HG03159 (cell line): ENCODE data around the gene ZNF573.

Source experiments
- ATAC-seq: cut with Tn5 transposase; IDR thresholded peaks from one replicate; pipeline ENCODE4 v1.9.1; 2021; ENCODE audit warnings: mild to moderate bottlenecking, moderate library complexity; ENCODE audit not compliant: unreplicated experiment

The ZNF573 gene

DNA sequence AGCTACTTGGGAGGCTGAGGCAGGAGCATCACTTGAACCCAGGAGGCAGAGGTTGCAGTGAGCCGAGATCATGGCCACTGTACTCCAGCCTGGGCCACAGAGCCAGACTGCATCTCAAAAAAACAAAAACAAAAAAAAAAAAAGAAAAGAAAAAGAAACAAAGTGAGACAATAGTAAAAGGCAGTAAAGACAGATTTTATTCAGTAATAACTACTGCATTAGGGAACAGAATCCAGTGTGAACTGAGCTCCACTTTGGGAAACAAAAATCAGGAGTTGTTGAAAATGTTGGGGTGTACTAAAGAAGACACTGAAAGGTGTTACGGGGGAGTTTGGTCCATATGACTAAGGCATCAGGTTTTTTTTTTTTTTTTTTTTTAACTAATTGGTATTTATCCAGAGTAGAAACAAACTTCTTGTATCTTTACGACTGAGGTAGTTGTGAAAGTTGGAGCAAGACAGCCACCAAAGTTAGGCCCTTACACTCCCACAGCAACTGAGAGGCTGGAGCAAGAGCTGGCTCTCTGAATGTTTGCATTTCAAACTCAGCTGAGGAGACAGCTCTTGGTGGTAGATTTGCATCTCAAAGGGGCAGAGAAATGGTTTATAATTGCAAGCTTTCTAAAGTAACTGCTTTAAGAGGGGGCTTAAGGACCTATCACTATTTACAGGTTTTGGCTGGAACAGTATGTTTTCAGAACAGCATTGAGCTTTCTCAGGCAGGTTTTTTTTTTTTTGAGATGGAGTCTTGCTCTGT lies 84.1 kb downstream of the ZNF573 start:
- no peak for ATAC-seq

DNA sequence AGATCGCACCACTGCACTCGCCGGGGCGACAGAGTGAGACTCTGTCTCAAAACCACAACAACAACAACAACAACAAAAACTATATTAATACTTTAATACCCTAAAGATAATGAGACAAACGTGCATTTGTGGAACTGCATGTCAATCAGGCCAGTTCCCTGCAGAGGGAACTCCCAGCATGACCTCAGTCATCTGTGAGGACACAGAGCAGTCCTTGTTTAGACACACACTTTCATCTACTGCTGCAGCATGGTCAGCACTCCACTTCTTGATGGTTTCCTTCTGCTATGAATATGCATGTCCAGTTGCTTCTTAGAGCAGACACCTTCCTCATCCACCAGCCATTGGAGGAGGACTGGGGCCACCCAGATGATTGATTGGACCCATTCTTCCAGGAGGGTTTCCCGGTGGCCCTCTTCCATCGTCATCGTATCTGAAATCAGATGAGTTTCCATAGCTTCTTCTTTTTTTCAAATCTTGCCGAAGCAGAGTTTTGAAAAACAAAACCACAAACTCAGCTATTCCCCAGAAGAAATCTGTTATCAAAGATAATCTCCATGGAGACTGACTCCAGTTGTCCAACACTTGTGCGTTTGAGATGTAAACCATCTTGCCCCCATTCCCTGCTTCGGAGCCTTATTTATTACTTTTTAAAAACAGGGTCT lies 86.3 kb downstream of the ZNF573 start:
- ATAC-seq, result no peak

DNA sequence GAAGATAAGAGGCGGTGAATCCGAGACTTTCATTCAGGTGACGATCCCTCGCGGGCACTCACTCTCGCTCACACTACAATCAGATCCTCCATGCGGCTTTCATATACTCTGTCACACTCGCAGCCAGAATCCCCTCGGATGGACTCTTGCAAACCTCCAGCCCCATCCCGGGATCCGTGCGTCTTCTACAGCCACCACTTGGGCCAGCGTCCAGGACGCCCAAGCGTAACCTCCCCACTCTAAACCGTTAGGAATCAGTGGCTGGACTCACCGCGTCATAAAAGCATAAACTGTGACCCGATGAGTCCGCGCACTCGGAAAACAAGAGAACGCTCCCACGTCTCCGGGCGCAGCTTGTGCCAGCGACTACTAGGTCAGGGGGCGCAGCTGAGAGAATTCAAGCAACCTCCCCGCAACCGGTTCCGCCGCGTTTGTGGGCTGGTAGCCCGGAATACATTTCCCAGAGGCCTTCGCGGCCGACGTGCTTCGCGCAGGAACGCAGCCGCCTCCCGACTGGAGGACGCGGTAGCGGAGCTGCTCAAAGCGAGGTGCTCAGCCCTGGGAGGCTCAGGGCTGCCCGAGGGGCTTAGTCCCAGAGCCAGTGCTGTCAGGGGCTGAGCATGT lies 87.4 kb downstream of the ZNF573 start:
- peak; percentile 39 for ATAC-seq
